ENCODE measurements around the gene MAP7D3. TPM values are rescaled to one million over a fixed set of nuclear protein-coding genes. Genes with fewer than 3 reads are reported as not detected.

The MAP7D3 gene
- total and polyA plus RNA-seq, 2 of the 8 experiments (the other 6 are each of a cell fraction or from before 2014, with no cell fraction given): 4.8 to 19.6 TPM

- Histone ChIP-seq H3K4me2 (ENCODE audit: insufficient read depth in 1 of 2, low read depth in 2 of 2, low read length in 2 of 2) (no peak overlapping the region), H3K27me3 (replicated peaks in 1 of 4; ENCODE audit: control insufficient read depth in 3 of 4, extremely low read depth in 1 of 4, insufficient read depth in 3 of 4, low read length in 3 of 4) (no peaks in the 10 kb centered on the region), H2AFZ (ENCODE audit: low read length) (no peak overlapping the region), H3K4ac (replicated peaks; ENCODE audit: insufficient read length, low read depth, low read length) (no peak overlapping the region), H2BK12ac (ENCODE audit: low read depth, low read length) (no peak overlapping the region), H4K8ac (ENCODE audit: extremely low read depth, insufficient read depth, low read length) (no peak overlapping the region), H3K56ac (replicated peaks; ENCODE audit: insufficient read length, low read depth, low read length) (no peak overlapping the region), H3K23me2 (ENCODE audit: low read depth, low read length) (no peaks in the 10 kb centered on the region), H3K4me3 (ENCODE audit: extremely low read depth in 1 of 4, insufficient read depth in 2 of 4, low read depth in 3 of 4, low read length in 4 of 4) (no peak overlapping the region), H3K23ac (ENCODE audit: insufficient read length) (no peak overlapping the region), H4K20me1 (replicated peaks in 1 of 2; ENCODE audit: control insufficient read depth in 1 of 2, insufficient read depth in 2 of 2, low read length in 2 of 2) (no peaks in the 10 kb centered on the region), H2AK5ac (ENCODE audit: low read depth, low read length) (no peak overlapping the region), H2BK20ac (ENCODE audit: low read length) (no peak overlapping the region), H3K9me3 (ENCODE audit: insufficient read depth in 2 of 2, low read depth in 1 of 2, low read length in 1 of 2) (no peaks in the 10 kb centered on the region), H3K14ac (ENCODE audit: insufficient read length) (no peak overlapping the region), H2BK120ac (replicated peaks; ENCODE audit: low read depth, low read length) (no peak overlapping the region), H3K79me1 (ENCODE audit: low read depth, low read length) (no peaks in the 10 kb centered on the region), H2BK5ac (ENCODE audit: low read depth, low read length) (no peak overlapping the region), H3K27ac (ENCODE audit: low read depth, low read length) (no peak overlapping the region), H2BK15ac (ENCODE audit: low read length) (no peak overlapping the region), H4K91ac (replicated peaks; ENCODE audit: insufficient read length, low read length) (no peak overlapping the region), H3K36me3 (ENCODE audit: control insufficient read depth in 2 of 4, insufficient read depth in 4 of 4, low read length in 3 of 4) (peaks cover 0 to 3% (median 0%) of the 10 kb centered on the region in 4 experiments; a peak in 1 of 8 replicates), H3K4me1 (replicated peaks in 1 of 4; ENCODE audit: control insufficient read depth in 3 of 4, insufficient read depth in 4 of 4, low read length in 3 of 4) (no peaks in the 10 kb centered on the region), H3K79me2 (ENCODE audit: control insufficient read depth in 1 of 2, insufficient read depth in 2 of 2, low read length in 2 of 2) (no peaks in the 10 kb centered on the region), H3K18ac (ENCODE audit: extremely low read depth, low read length) (no peak overlapping the region), H4K5ac (ENCODE audit: insufficient read length, low read depth, low read length) (no peak overlapping the region), H3K9ac (replicated peaks in 1 of 4; ENCODE audit: extremely low read depth in 1 of 4, low read depth in 3 of 4, low read length in 3 of 4) (no peak overlapping the region)
- POLR2A ChIA-PET (ENCODE audit: partially characterized antibody): no interaction called here
- DNase-seq (ENCODE audit: low read depth in 1 of 2, low spot score in 2 of 2) (no peak), FAIRE-seq (no peak)
- CTCF ChIA-PET (ENCODE audit: partially characterized antibody): no interaction called here
- WGBS, 2 experiments (ENCODE audit: extremely low coverage in 1 of 2, insufficient coverage in 1 of 2, insufficient read length in 1 of 2, insufficient replicate concordance in 2 of 2, low coverage in 1 of 2, low lambda C conversion rate in 2 of 2, missing lambda C conversion rate in 1 of 2): 75% methylated on average over 2 of the region's 2 CpGs; no CpG with 5 or more reads in 1 of the 2 experiments
- TF ChIP-seq MAX (IDR thresholded peaks at IDR 0.05): no peak
- TF ChIP-seq CTBP2 (IDR thresholded peaks at IDR 0.05; ENCODE audit: borderline replicate concordance, insufficient read depth, insufficient read length, low read length): no peak
- TF ChIP-seq SP1 (IDR thresholded peaks at IDR 0.05; ENCODE audit: low read depth, low read length): no peak
- no peak for TF ChIP-seq CBX5 (IDR thresholded peaks at IDR 0.05; ENCODE audit: low read depth, low read length)
- no peak for TF ChIP-seq NANOG (IDR thresholded peaks at IDR 0.05; ENCODE audit: insufficient read depth, low read depth, low read length, poor library complexity, severe bottlenecking)
These were observed 74.8 kb downstream of the MAP7D3 start for GRCh38 chrX:136176399-136176825.
